ENCODE measurements around the gene SGK2.

DNA sequence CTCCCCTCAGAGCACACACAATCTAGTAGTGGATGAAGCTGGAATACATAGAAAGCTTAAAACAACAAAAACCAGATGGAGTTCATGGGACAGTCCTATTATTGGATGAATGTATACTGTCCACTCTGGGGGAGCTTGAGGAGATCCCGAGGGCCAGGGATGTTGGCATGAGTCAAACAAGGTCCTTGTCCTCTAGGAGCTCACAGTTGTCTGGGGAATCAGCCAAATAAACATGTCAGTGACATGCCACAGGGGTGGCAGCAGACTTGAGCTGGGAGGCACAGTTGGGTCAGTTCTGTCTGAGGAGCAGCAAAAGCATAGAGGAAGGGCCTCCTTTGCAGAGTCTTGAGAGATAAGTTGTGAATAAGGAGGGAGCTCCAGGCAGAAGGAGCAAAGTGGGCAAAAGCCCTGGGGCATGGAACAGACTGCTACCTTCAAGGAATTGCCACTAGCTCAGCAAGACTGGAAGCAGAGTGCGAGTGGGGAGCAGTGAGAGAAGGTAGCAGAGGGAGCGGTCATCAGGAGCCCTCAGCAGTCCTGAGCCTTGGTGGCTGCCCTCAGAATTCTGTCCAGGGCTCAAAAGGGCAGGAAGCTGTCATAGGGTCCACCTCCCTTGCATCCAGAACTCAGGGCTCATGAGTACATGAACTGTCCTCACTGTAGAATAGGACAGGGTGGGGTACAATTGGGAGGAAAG, 29.2 kb upstream of the SGK2 start:
- TF ChIP-seq, protein P1, sequence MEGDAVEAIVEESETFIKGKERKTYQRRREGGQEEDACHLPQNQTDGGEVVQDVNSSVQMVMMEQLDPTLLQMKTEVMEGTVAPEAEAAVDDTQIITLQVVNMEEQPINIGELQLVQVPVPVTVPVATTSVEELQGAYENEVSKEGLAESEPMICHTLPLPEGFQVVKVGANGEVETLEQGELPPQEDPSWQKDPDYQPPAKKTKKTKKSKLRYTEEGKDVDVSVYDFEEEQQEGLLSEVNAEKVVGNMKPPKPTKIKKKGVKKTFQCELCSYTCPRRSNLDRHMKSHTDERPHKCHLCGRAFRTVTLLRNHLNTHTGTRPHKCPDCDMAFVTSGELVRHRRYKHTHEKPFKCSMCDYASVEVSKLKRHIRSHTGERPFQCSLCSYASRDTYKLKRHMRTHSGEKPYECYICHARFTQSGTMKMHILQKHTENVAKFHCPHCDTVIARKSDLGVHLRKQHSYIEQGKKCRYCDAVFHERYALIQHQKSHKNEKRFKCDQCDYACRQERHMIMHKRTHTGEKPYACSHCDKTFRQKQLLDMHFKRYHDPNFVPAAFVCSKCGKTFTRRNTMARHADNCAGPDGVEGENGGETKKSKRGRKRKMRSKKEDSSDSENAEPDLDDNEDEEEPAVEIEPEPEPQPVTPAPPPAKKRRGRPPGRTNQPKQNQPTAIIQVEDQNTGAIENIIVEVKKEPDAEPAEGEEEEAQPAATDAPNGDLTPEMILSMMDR (IDR thresholded peaks at IDR 0.05) = no peak
- TF ChIP-seq POLR2A (IDR thresholded peaks at IDR 0.05) = no peak
